Fibroblast of pulmonary artery (primary cell): ENCODE results near the gene TBCD.

Experiments used
- DNase-seq: peaks from one replicate; pipeline ENCODE4 v3.0.0-alpha.2; 2010; ENCODE audit warnings: low read depth
- H3K4me3 ChIP-seq: replicated peaks from 2 replicates; pipeline ENCODE4 v1.5.1; 2011; ENCODE audit warnings: low read depth, mild to moderate bottlenecking, control low read depth, low read length, moderate library complexity
- CTCF ChIP-seq: IDR thresholded peaks from 2 replicates; pipeline ENCODE4 v1.5.1; 2011; ENCODE audit warnings: mild to moderate bottlenecking, control low read depth, low read length, inconsistent platforms; ENCODE audit errors: missing control alignments

The TBCD gene

GRCh38 chr17:82732118-82732743, 19.6 kb upstream of the TBCD start:
- DNase-seq, result no peak
- no peak for TF ChIP-seq CTCF

GRCh38 chr17:82734987-82735866, 16.6 kb upstream of the TBCD start, which contains the start of gene FN3K:
FN3K (plus strand) TSS chr17:82735615; CDS start chr17:82735637, 22 bp downstream.
- peak within 1 kb of the TSS; percentile 51 for H3K4me3 ChIP-seq
- no peak for TF ChIP-seq CTCF
- peak; percentile 80 for DNase-seq

More at GRCh38 chr17:82732118-82732743, 19.6 kb upstream of the TBCD start:
- H3K4me3 ChIP-seq, result no peak overlapping the region

GRCh38 chr17:82736511-82737185, 15.2 kb upstream of the TBCD start:
- DNase-seq, result no peak
- no peak overlapping the region for H3K4me3 ChIP-seq
- TF ChIP-seq CTCF, result no peak

GRCh38 chr17:82737967-82738877, 13.6 kb upstream of the TBCD start:
- peak; percentile 57 for DNase-seq
- no peak for TF ChIP-seq CTCF
- H3K4me3 ChIP-seq, result no peak overlapping the region

- no peak overlapping the region for H3K4me3 ChIP-seq
- no peak for TF ChIP-seq CTCF
- no peak for DNase-seq
These were observed 10.7 kb upstream of the TBCD start for GRCh38 chr17:82740906-82741759.
